Ectodermal cell (in vitro differentiated cells): ENCODE data around the gene SHANK3.

Source experiments
- H3K27ac ChIP-seq: 2 replicates; pipeline ENCODE4 v1.7.0; 2013; ENCODE audit warnings: mild to moderate bottlenecking, low read depth, low read length; ENCODE audit not compliant: insufficient read depth, poor library complexity, severe bottlenecking
- H3K27me3 ChIP-seq: 2 replicates; pipeline ENCODE4 v1.7.0; 2013; ENCODE audit warnings: mild to moderate bottlenecking, low read length; ENCODE audit not compliant: insufficient read depth, control insufficient read depth, poor library complexity, severe bottlenecking
- H3K36me3 ChIP-seq: one replicate; pipeline ENCODE4 v1.7.0; 2013; ENCODE audit warnings: low read length; ENCODE audit not compliant: control insufficient read depth, insufficient read depth
- H3K4me1 ChIP-seq: one replicate; pipeline ENCODE4 v1.7.0; 2013; ENCODE audit warnings: low read length; ENCODE audit not compliant: control insufficient read depth, insufficient read depth
- H3K4me3 ChIP-seq: 2 replicates; pipeline ENCODE4 v1.7.0; 2013; ENCODE audit warnings: low read depth, low read length, control low read depth; ENCODE audit not compliant: insufficient read depth
- H3K9me3 ChIP-seq: 2 replicates; pipeline ENCODE4 v1.7.0; 2013; ENCODE audit warnings: mild to moderate bottlenecking, low read length, moderate library complexity; ENCODE audit not compliant: control insufficient read depth
- WGBS, 2 experiments: methylation state at CpG; one replicate each; pipeline ENCODE4 v1.1.7; 2013; ENCODE audit warnings: missing lambda C conversion rate in 2 of 2; 5-methylcytosine and 5-hydroxymethylcytosine counted together

SHANK3 gene

GRCh38 chr22:50678651-50679521 lies 6.3 kb downstream of the SHANK3 start:
- Histone ChIP-seq H3K36me3 (no peaks in the 10 kb centered on the region), H3K27me3 (peaks cover 9% of the 10 kb centered on the region), H3K4me1 (peaks cover 7% of the 10 kb centered on the region), H3K4me3 (no peak overlapping the region), H3K9me3 (no peaks in the 10 kb centered on the region), H3K27ac (no peak overlapping the region)
- WGBS, 2 experiments, result 91 to 92% methylated on average over 30 of the region's 30 CpGs

GRCh38 chr22:50683086-50683993 lies 10.7 kb downstream of the SHANK3 start:
- H3K27me3 ChIP-seq, result no peaks in the 10 kb centered on the region
- 93 to 95% methylated on average over 21 of the region's 21 CpGs for WGBS, 2 experiments

GRCh38 chr22:50683994-50684371 lies 11.4 kb downstream of the SHANK3 start:
- Histone ChIP-seq H3K27ac (no peak overlapping the region), H3K27me3 (no peaks in the 10 kb centered on the region), H3K9me3 (no peaks in the 10 kb centered on the region), H3K4me3 (no peak overlapping the region), H3K4me1 (no peaks in the 10 kb centered on the region), H3K36me3 (peaks cover 5% of the 10 kb centered on the region)
- WGBS, 2 experiments, result 92% methylated on average over 6 of the region's 6 CpGs

More at GRCh38 chr22:50683086-50683993, 10.7 kb downstream of the SHANK3 start:
- Histone ChIP-seq H3K4me3 (no peak overlapping the region), H3K27ac (no peak overlapping the region), H3K36me3 (peaks cover 2% of the 10 kb centered on the region), H3K4me1 (no peaks in the 10 kb centered on the region), H3K9me3 (no peaks in the 10 kb centered on the region)

GRCh38 chr22:50684501-50684900 lies 11.9 kb downstream of the SHANK3 start:
- Histone ChIP-seq H3K27ac (no peak overlapping the region), H3K27me3 (no peaks in the 10 kb centered on the region), H3K36me3 (peaks cover 5% of the 10 kb centered on the region), H3K9me3 (no peaks in the 10 kb centered on the region), H3K4me1 (no peaks in the 10 kb centered on the region), H3K4me3 (no peak overlapping the region)
- WGBS, 2 experiments, result 92 to 96% methylated on average over 8 of the region's 8 CpGs

GRCh38 chr22:50684986-50685385 lies 12.4 kb downstream of the SHANK3 start:
- peaks cover 5% of the 10 kb centered on the region for H3K36me3 ChIP-seq
- no peaks in the 10 kb centered on the region for H3K4me1 ChIP-seq
- H3K9me3 ChIP-seq, result no peaks in the 10 kb centered on the region
- H3K27ac ChIP-seq, result no peak overlapping the region
- no peak overlapping the region for H3K4me3 ChIP-seq
- WGBS, 2 experiments, result 77 to 86% methylated on average over 8 to 9 of the region's 10 CpGs
- no peaks in the 10 kb centered on the region for H3K27me3 ChIP-seq

- H3K27me3 ChIP-seq, result no peaks in the 10 kb centered on the region
- peaks cover 5% of the 10 kb centered on the region for H3K36me3 ChIP-seq
- no peaks in the 10 kb centered on the region for H3K9me3 ChIP-seq
- no peaks in the 10 kb centered on the region for H3K4me1 ChIP-seq
- H3K27ac ChIP-seq, result no peak overlapping the region
- H3K4me3 ChIP-seq, result no peak overlapping the region
- 80 to 82% methylated on average over 9 of the region's 9 CpGs for WGBS, 2 experiments
These were observed 14.2 kb downstream of the SHANK3 start for GRCh38 chr22:50686794-50687193.

GRCh38 chr22:50687829-50688228 lies 15.2 kb downstream of the SHANK3 start:
- WGBS, 2 experiments, result 95% methylated on average over 10 of the region's 10 CpGs
- H3K27me3 ChIP-seq, result no peaks in the 10 kb centered on the region

GRCh38 chr22:50688448-50688847 lies 15.8 kb downstream of the SHANK3 start:
- WGBS, 2 experiments, result 91 to 93% methylated on average over 5 of the region's 5 CpGs
- Histone ChIP-seq H3K4me1 (no peaks in the 10 kb centered on the region), H3K36me3 (peaks cover 5% of the 10 kb centered on the region), H3K27ac (no peak overlapping the region), H3K4me3 (no peak overlapping the region), H3K9me3 (no peaks in the 10 kb centered on the region), H3K27me3 (no peaks in the 10 kb centered on the region)

More at GRCh38 chr22:50687829-50688228, 15.2 kb downstream of the SHANK3 start:
- H3K27ac ChIP-seq, result no peak overlapping the region
- no peak overlapping the region for H3K4me3 ChIP-seq
- H3K9me3 ChIP-seq, result no peaks in the 10 kb centered on the region
- no peaks in the 10 kb centered on the region for H3K4me1 ChIP-seq
- H3K36me3 ChIP-seq, result peaks cover 5% of the 10 kb centered on the region

- Histone ChIP-seq H3K4me1 (no peaks in the 10 kb centered on the region), H3K9me3 (no peaks in the 10 kb centered on the region), H3K27ac (no peak overlapping the region), H3K36me3 (peaks cover 5% of the 10 kb centered on the region), H3K4me3 (no peak overlapping the region), H3K27me3 (no peaks in the 10 kb centered on the region)
- 11 to 15% methylated on average over 2 of the region's 2 CpGs for WGBS, 2 experiments
These were observed 18.9 kb downstream of the SHANK3 start for GRCh38 chr22:50691521-50691920.

GRCh38 chr22:50693462-50693861 lies 20.8 kb downstream of the SHANK3 start:
- Histone ChIP-seq H3K4me1 (no peaks in the 10 kb centered on the region), H3K27ac (no peak overlapping the region), H3K36me3 (peaks cover 1% of the 10 kb centered on the region), H3K27me3 (peaks cover 9% of the 10 kb centered on the region), H3K9me3 (no peaks in the 10 kb centered on the region), H3K4me3 (no peak overlapping the region)
- WGBS, 2 experiments, result 96 to 98% methylated on average over 4 to 6 of the region's 6 CpGs
